Measurements from ENCODE around the gene NCAM2.

DNA sequence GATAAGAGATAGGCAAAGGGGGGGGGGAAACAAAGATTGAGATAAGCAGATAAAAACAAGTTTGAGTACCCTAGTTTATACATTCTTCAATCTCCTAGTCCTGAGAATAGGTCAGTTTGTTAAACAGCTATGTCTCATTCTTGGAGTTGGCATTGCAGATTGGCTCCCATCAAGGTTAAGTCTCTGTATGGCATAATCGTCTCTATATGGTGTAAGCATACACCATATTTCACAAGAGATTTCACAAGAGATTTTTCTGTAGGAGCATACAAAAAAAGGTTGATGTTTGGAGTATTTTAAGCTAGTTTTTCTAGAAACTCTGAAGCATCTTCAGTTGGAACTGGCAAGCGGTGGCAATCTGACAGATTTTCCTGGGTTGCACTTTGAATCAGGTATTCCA is 35.8 kb downstream of the NCAM2 start:
- TF ChIP-seq POLR2A (IDR thresholded peaks at IDR 0.05; ENCODE audit: low read depth) (no peak), EP300 (IDR thresholded peaks at IDR 0.05) (no peak), POLR2AphosphoS5 (IDR thresholded peaks at IDR 0.05) (no peak)
- TF ChIP-seq, protein P1, sequence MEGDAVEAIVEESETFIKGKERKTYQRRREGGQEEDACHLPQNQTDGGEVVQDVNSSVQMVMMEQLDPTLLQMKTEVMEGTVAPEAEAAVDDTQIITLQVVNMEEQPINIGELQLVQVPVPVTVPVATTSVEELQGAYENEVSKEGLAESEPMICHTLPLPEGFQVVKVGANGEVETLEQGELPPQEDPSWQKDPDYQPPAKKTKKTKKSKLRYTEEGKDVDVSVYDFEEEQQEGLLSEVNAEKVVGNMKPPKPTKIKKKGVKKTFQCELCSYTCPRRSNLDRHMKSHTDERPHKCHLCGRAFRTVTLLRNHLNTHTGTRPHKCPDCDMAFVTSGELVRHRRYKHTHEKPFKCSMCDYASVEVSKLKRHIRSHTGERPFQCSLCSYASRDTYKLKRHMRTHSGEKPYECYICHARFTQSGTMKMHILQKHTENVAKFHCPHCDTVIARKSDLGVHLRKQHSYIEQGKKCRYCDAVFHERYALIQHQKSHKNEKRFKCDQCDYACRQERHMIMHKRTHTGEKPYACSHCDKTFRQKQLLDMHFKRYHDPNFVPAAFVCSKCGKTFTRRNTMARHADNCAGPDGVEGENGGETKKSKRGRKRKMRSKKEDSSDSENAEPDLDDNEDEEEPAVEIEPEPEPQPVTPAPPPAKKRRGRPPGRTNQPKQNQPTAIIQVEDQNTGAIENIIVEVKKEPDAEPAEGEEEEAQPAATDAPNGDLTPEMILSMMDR (IDR thresholded peaks at IDR 0.05) = no peak

Data from esophagus muscularis mucosa (tissue), 4 donors.